Measurements from ENCODE around the gene FOSL1.

DNA sequence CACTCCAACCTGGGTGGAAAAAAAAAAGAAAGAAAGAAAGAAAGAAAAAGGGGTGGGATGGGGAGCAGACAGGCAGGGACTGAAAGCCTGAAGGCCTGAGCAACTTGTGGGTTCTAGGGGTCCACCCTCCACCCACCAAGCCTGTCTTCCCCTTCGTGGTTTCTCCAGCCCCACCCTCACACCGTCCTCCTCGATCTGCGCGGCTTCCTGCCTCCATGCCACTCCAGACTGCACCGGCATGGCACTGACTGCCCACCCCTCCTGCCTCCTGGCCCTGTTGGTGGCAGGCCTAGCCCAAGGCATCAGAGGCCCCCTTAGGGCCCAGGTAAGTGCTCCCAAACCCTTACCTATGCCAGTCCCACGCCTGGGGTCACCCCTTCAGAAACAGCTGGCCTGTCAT, 20.6 kb downstream of the FOSL1 start, which contains the start of gene CTSW:
- TF ChIP-seq, protein P1, sequence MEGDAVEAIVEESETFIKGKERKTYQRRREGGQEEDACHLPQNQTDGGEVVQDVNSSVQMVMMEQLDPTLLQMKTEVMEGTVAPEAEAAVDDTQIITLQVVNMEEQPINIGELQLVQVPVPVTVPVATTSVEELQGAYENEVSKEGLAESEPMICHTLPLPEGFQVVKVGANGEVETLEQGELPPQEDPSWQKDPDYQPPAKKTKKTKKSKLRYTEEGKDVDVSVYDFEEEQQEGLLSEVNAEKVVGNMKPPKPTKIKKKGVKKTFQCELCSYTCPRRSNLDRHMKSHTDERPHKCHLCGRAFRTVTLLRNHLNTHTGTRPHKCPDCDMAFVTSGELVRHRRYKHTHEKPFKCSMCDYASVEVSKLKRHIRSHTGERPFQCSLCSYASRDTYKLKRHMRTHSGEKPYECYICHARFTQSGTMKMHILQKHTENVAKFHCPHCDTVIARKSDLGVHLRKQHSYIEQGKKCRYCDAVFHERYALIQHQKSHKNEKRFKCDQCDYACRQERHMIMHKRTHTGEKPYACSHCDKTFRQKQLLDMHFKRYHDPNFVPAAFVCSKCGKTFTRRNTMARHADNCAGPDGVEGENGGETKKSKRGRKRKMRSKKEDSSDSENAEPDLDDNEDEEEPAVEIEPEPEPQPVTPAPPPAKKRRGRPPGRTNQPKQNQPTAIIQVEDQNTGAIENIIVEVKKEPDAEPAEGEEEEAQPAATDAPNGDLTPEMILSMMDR (IDR thresholded peaks at IDR 0.05; ENCODE audit: insufficient read depth, low read depth, low read length) = no peak
- TF ChIP-seq EZH2 (IDR thresholded peaks at IDR 0.05; ENCODE audit: insufficient read depth, low read length) = no peak
